Panc1 (cell line): ENCODE data around the gene CLEC18C. TPM values are rescaled to one million over a fixed set of nuclear protein-coding genes. Genes with fewer than 3 reads are reported as not detected.

Experiments used
- ATAC-seq: fragments of 200-7000 bp; cut with Tn5 transposase; 2 replicates; pipeline ENCODE4 v1.9.1; 2020; ENCODE audit warnings: mild to moderate bottlenecking, moderate library complexity
- BruUV-seq: library from RNA; stranded (reverse); fragments of 400-500 nt; replicated peaks from 2 replicates; lab custom pipeline; 2021; lab: Mats Ljungman, UMichigan
- CTCF ChIA-PET: fragments of 300-600 bp; sonication (Branson Sonifier 250); formaldehyde crosslinking; loops from one replicate; lab custom pipeline; 2022; ENCODE audit warnings: antibody characterized with exemption; lab: Charles Lee
- POLR2A ChIA-PET: fragments of 300-600 bp; sonication (Branson Sonifier 250); formaldehyde crosslinking; loops from one replicate; lab custom pipeline; 2022; ENCODE audit warnings: antibody characterized with exemption; lab: Charles Lee
- DNase-seq: peaks from one replicate; pipeline ENCODE4 v3.0.0-alpha.2; 2010; ENCODE audit warnings: low read depth, low spot score
- H3K27ac ChIP-seq: 2 replicates; pipeline ENCODE4 v1.5.1; 2011; ENCODE audit warnings: mild to moderate bottlenecking, low read length, inconsistent platforms
- H3K27me3 ChIP-seq: fragments of 200-500 bp; sonication (Bioruptor generic); 2 replicates; pipeline ENCODE4 v1.6.0; 2014; ENCODE audit warnings: low read length, inconsistent platforms; ENCODE audit not compliant: control insufficient read depth, insufficient read depth
- H3K36me3 ChIP-seq: fragments of 200-500 bp; sonication (Bioruptor generic); 2 replicates; pipeline ENCODE4 v1.5.1; 2014; ENCODE audit warnings: inconsistent platforms, mild to moderate bottlenecking, low read length, moderate library complexity; ENCODE audit not compliant: control insufficient read depth, insufficient read depth
- H3K4me1 ChIP-seq: 2 replicates; pipeline ENCODE4 v1.5.1; 2011; ENCODE audit warnings: inconsistent platforms, mild to moderate bottlenecking, low read length, moderate library complexity; ENCODE audit not compliant: control insufficient read depth, insufficient read depth
- H3K4me3 ChIP-seq, 2 experiments: 2 replicates each; pipeline ENCODE4 v1.5.1; 2011 to 2012; ENCODE audit warnings: low read depth in 2 of 2, low read length in 2 of 2, mild to moderate bottlenecking in 2 of 2, inconsistent platforms in 1 of 2, moderate library complexity in 1 of 2
- H3K9me3 ChIP-seq: fragments of 200-500 bp; sonication (Bioruptor generic); 2 replicates; pipeline ENCODE4 v1.5.1; 2014; ENCODE audit warnings: low read depth, mild to moderate bottlenecking, inconsistent platforms, low read length, moderate library complexity; ENCODE audit not compliant: control insufficient read depth, insufficient read depth
- POLR2AphosphoS5 ChIP-seq: IDR thresholded peaks from 2 replicates; pipeline ENCODE4 v1.6.1; 2012; ENCODE audit warnings: mild to moderate bottlenecking, low read depth, low read length, moderate library complexity
- REST ChIP-seq, 2 experiments: IDR thresholded peaks; 2 replicates each; pipeline ENCODE4 v1.6.1; 2011 to 2012; ENCODE audit warnings: low read depth in 2 of 2, control low read depth in 1 of 2, low read length in 1 of 2, mild to moderate bottlenecking in 1 of 2, moderate library complexity in 1 of 2; ENCODE audit not compliant: insufficient read depth in 1 of 2
- SIN3A ChIP-seq: IDR thresholded peaks from 2 replicates; pipeline ENCODE4 v1.6.1; 2012; ENCODE audit warnings: low read depth, mild to moderate bottlenecking, low read length, moderate library complexity, borderline replicate concordance; ENCODE audit not compliant: insufficient read depth
- TCF7L2 ChIP-seq: IDR thresholded peaks from 2 replicates; pipeline ENCODE4 v1.6.1; 2011; ENCODE audit warnings: mild to moderate bottlenecking, low read depth, low read length, inconsistent platforms
- in situ Hi-C: cut with HindIII; loops from 2 replicates; pipeline ENCODE4 v1.10.0; 2016; ENCODE audit warnings: low sequenced_read_pairs, low pct_unique_long_range_greater_than_20kb
- intact Hi-C: fragments of 100-400 bp; cut with micrococcal nuclease; formaldehyde crosslinking; loops from one replicate; pipeline ENCODE4 v1.10.0; 2022; ENCODE audit not compliant: unreplicated experiment
- total RNA-seq: library from RNA; stranded (reverse); gene quantifications from one replicate; pipeline ENCODE4 v1.2.1, GENCODE V29; 2021; ENCODE audit not compliant: unreplicated experiment
- TF ChIP-seq, protein P1 (sequence below): fragments of 450-650 bp; IDR thresholded peaks from 2 replicates; pipeline ENCODE4 v1.5.1; 2017; ENCODE audit warnings: mild to moderate bottlenecking

Gene CLEC18C
- total RNA-seq, 1 experiment from 2014 or later, result not detected

- in situ Hi-C loops (no loop called here), intact Hi-C loops (no loop called here)
- H3K27me3 ChIP-seq, result no peaks in the 10 kb centered on the region
- no TSS peak for BruUV-seq
- CTCF ChIA-PET, result no interaction called here
- H3K36me3 ChIP-seq, result peaks cover 9% of the 10 kb centered on the region
- no peak overlapping the region for H3K27ac ChIP-seq
- POLR2A ChIA-PET, result no interaction called here
- H3K4me3 ChIP-seq, result no peak overlapping the region
- TF ChIP-seq, protein P1, sequence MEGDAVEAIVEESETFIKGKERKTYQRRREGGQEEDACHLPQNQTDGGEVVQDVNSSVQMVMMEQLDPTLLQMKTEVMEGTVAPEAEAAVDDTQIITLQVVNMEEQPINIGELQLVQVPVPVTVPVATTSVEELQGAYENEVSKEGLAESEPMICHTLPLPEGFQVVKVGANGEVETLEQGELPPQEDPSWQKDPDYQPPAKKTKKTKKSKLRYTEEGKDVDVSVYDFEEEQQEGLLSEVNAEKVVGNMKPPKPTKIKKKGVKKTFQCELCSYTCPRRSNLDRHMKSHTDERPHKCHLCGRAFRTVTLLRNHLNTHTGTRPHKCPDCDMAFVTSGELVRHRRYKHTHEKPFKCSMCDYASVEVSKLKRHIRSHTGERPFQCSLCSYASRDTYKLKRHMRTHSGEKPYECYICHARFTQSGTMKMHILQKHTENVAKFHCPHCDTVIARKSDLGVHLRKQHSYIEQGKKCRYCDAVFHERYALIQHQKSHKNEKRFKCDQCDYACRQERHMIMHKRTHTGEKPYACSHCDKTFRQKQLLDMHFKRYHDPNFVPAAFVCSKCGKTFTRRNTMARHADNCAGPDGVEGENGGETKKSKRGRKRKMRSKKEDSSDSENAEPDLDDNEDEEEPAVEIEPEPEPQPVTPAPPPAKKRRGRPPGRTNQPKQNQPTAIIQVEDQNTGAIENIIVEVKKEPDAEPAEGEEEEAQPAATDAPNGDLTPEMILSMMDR, result no peak
- TF ChIP-seq TCF7L2, result no peak
- TF ChIP-seq POLR2AphosphoS5, result no peak
- no peak for TF ChIP-seq REST (IDR thresholded peaks at IDR 0.05; ENCODE audit: insufficient read depth in 1 of 2, low read depth in 2 of 2, low read length in 1 of 2)
- no peak for TF ChIP-seq SIN3A
- no peaks in the 10 kb centered on the region for H3K9me3 ChIP-seq
- no peaks in the 10 kb centered on the region for H3K4me1 ChIP-seq
- DNase-seq (no peak), ATAC-seq (no peak)
Observed at GRCh38 chr16:70151391-70151790, 22.2 kb upstream of the CLEC18C start.

DNA sequence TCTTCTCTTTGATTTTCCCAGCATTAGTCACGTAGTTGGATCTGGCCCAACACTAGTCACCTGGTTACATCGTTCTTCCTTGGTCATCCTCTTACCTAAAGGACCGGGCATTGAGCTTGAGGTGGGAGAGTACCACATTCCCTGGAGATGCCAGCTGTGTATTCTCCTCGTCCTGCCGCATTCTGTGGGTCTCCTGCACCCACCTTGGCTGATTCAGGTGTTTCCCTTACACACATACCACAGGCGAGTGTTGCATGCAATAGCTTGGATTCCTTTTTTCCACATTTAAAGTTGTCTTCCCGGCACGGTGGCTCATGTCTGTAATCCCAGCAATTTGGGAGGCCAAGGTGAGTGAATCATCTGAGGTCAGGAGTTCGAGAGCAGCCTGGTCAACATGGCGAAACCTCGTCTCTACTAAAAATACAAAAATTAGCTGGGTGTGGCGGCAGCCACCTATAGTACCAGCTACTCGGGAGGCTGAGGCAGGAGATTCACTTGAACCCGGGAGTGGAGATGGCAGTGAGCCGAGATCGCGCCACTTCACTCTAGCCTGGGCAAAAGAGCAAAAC, 21.6 kb upstream of the CLEC18C start:
- in situ Hi-C loops (no loop called here), intact Hi-C loops (no loop called here)
- Histone ChIP-seq H3K4me1 (no peaks in the 10 kb centered on the region), H3K9me3 (no peaks in the 10 kb centered on the region), H3K27ac (no peak overlapping the region), H3K4me3 (no peak overlapping the region), H3K36me3 (peaks cover 15% of the 10 kb centered on the region), H3K27me3 (no peaks in the 10 kb centered on the region)
- no TSS peak for BruUV-seq
- POLR2A ChIA-PET, result interaction anchor here (0.9 kb wide), 1 partner anchor 93 kb away, joined by 4 read pairs; no protein-coding TSS in a partner anchor
- DNase-seq (no peak), ATAC-seq (no peak)
- CTCF ChIA-PET, result no interaction called here
- TF ChIP-seq REST (IDR thresholded peaks at IDR 0.05; ENCODE audit: insufficient read depth in 1 of 2, low read depth in 2 of 2, low read length in 1 of 2) (no peak), TCF7L2 (no peak), POLR2AphosphoS5 (no peak), SIN3A (no peak)
